GM23338 (cell line): Measurements from ENCODE around the gene HCFC1. TPM values are rescaled to one million over a fixed set of nuclear protein-coding genes. Genes with fewer than 3 reads are reported as not detected.

Experiments
- ATAC-seq: fragments of 200-7000 bp; cut with Tn5 transposase; 3 replicates; pipeline ENCODE4 v1.9.1; 2020
- DNase-seq: peaks from one replicate; pipeline ENCODE4 v3.0.0-alpha.2; 2015; ENCODE audit warnings: low spot score
- H2AFZ ChIP-seq: fragments of 200-600 bp; sonication (generic); 2 replicates; pipeline ENCODE4 v1.8.0; 2016; ENCODE audit warnings: antibody characterized with exemption, mild to moderate bottlenecking, moderate library complexity
- H3F3A ChIP-seq: fragments of 200-600 bp; sonication (generic); replicated peaks from 2 replicates; pipeline ENCODE4 v1.8.0; 2017; ENCODE audit warnings: antibody characterized with exemption, mixed run types, low read depth
- H3K27ac ChIP-seq: fragments of 200-600 bp; sonication (generic); 2 replicates; pipeline ENCODE4 v1.6.1; 2016; ENCODE audit warnings: low read depth
- H3K27me3 ChIP-seq: fragments of 200-600 bp; sonication (generic); 2 replicates; pipeline ENCODE4 v1.8.0; 2016; ENCODE audit warnings: mild to moderate bottlenecking, mixed run types, moderate library complexity; ENCODE audit not compliant: insufficient read depth
- H3K36me3 ChIP-seq: fragments of 200-600 bp; sonication (generic); 2 replicates; pipeline ENCODE4 v1.8.0; 2016; ENCODE audit warnings: mild to moderate bottlenecking; ENCODE audit not compliant: insufficient read depth
- H3K4me1 ChIP-seq: fragments of 200-600 bp; sonication (generic); 2 replicates; pipeline ENCODE4 v1.8.0; 2016; ENCODE audit warnings: mild to moderate bottlenecking, moderate library complexity; ENCODE audit not compliant: insufficient read depth
- H3K4me2 ChIP-seq: fragments of 200-600 bp; sonication (generic); 2 replicates; pipeline ENCODE4 v1.7.1; 2017; ENCODE audit warnings: mixed run types
- H3K4me3 ChIP-seq: fragments of 200-600 bp; sonication (generic); 2 replicates; pipeline ENCODE4 v1.6.1; 2016; ENCODE audit warnings: mixed run types
- H3K79me2 ChIP-seq: fragments of 200-600 bp; sonication (generic); replicated peaks from 2 replicates; pipeline ENCODE4 v1.8.0; 2017; ENCODE audit warnings: mild to moderate bottlenecking; ENCODE audit not compliant: insufficient read depth
- H3K9me2 ChIP-seq: fragments of 200-600 bp; sonication (generic); 2 replicates; pipeline ENCODE4 v1.8.0; 2017; ENCODE audit not compliant: insufficient read depth
- H4K20me1 ChIP-seq: fragments of 200-600 bp; sonication (generic); replicated peaks from 2 replicates; pipeline ENCODE4 v1.8.0; 2017; ENCODE audit warnings: mild to moderate bottlenecking; ENCODE audit not compliant: insufficient read depth
- H3K27ac Mint-ChIP-seq: 2 replicates; pipeline ENCODE4 v1.8.0; 2020; ENCODE audit warnings: inconsistent platforms, mild to moderate bottlenecking, moderate library complexity, mixed read lengths
- H3K27me3 Mint-ChIP-seq: 3 replicates; pipeline ENCODE4 v1.8.0; 2022; ENCODE audit warnings: low read depth, mild to moderate bottlenecking, moderate library complexity, mixed read lengths, inconsistent platforms; ENCODE audit not compliant: insufficient read depth, poor library complexity
- H3K36me3 Mint-ChIP-seq: 3 replicates; pipeline ENCODE4 v1.8.0; 2021; ENCODE audit warnings: low read depth, mild to moderate bottlenecking, inconsistent platforms, moderate library complexity, mixed read lengths
- H3K4me1 Mint-ChIP-seq: 3 replicates; pipeline ENCODE4 v1.8.0; 2020; ENCODE audit warnings: mild to moderate bottlenecking, inconsistent platforms, mixed read lengths
- H3K4me3 Mint-ChIP-seq: 3 replicates; pipeline ENCODE4 v1.8.0; 2021; ENCODE audit warnings: moderate library complexity, mild to moderate bottlenecking, inconsistent platforms, mixed read lengths
- H3K9me3 Mint-ChIP-seq: 3 replicates; pipeline ENCODE4 v1.8.0; 2020; ENCODE audit warnings: moderate library complexity, mild to moderate bottlenecking, inconsistent platforms, mixed read lengths
- CREB1 ChIP-seq: fragments of 250-450 bp; sonication (Bioruptor Pico); IDR thresholded peaks from 2 replicates; pipeline ENCODE4 v1.5.0; 2020; ENCODE audit warnings: low read depth, mild to moderate bottlenecking, moderate library complexity
- EZH2 ChIP-seq: fragments of 200-600 bp; sonication (generic); IDR thresholded peaks from one replicate; pipeline ENCODE4 v1.8.0; 2017; ENCODE audit warnings: antibody characterized with exemption, mild to moderate bottlenecking, low read depth; ENCODE audit not compliant: unreplicated experiment
- EZH2phosphoT487 ChIP-seq: fragments of 200-600 bp; sonication (generic); IDR thresholded peaks from one replicate; pipeline ENCODE4 v1.8.1; 2018; ENCODE audit warnings: antibody characterized with exemption; ENCODE audit not compliant: unreplicated experiment
- JUNB ChIP-seq: IDR thresholded peaks from one replicate; pipeline ENCODE4 v1.6.1; 2016; ENCODE audit warnings: antibody characterized with exemption; ENCODE audit not compliant: unreplicated experiment
- NANOG ChIP-seq: IDR thresholded peaks from 2 replicates; pipeline ENCODE4 v1.6.1; 2016; ENCODE audit warnings: antibody characterized with exemption, borderline replicate concordance
- POLR2AphosphoS5 ChIP-seq: IDR thresholded peaks from 2 replicates; pipeline ENCODE4 v1.6.1; 2016; ENCODE audit warnings: antibody characterized with exemption, low read depth
- STAT1 ChIP-seq: IDR thresholded peaks from one replicate; pipeline ENCODE4 v1.6.1; 2016; ENCODE audit warnings: antibody characterized with exemption; ENCODE audit not compliant: unreplicated experiment
- ZNF331 ChIP-seq: fragments of 250-450 bp; sonication (Bioruptor Pico); IDR thresholded peaks from 2 replicates; pipeline ENCODE4 v1.5.0; 2020; ENCODE audit warnings: low read depth, mild to moderate bottlenecking, moderate library complexity
- polyA plus RNA-seq: library from polyadenylated mRNA; unstranded; fragments of >200 nt; fragmentation: Nextera tagmentation; extraction: Ambion mirVana; gene quantifications from 2 replicates; pipeline ENCODE4 v1.2.1, GENCODE V29; 2016
- total RNA-seq: library from RNA; depleted of rRNA; stranded (reverse); fragments of >200 nt; shearing (Covaris generic); gene quantifications from 2 replicates; pipeline ENCODE4 v1.2.3, GENCODE V29; 2014
- TF ChIP-seq, protein P1 (sequence below): fragments of 250-450 bp; sonication (Bioruptor Pico); IDR thresholded peaks from 2 replicates; pipeline ENCODE4 v1.5.0; 2020; ENCODE audit warnings: mild to moderate bottlenecking, moderate library complexity
- TF ChIP-seq, protein P2 (sequence below): IDR thresholded peaks from 2 replicates; pipeline ENCODE4 v1.6.1; 2016; ENCODE audit warnings: antibody characterized with exemption
- TF ChIP-seq, protein P3 (sequence below), 2 experiments: fragments of 200-600 bp in 1 of 2; sonication (generic) in 1 of 2; conservative IDR thresholded peaks; 2 replicates each; pipeline versions ENCODE4 v1.5.1 to v1.6.1; 2016 to 2017; ENCODE audit warnings: antibody characterized with exemption in 2 of 2, low read depth in 2 of 2, mild to moderate bottlenecking in 2 of 2, moderate library complexity in 1 of 2
- TF ChIP-seq, protein P4 (sequence below): IDR thresholded peaks from one replicate; pipeline ENCODE4 v1.6.1; 2018; ENCODE audit warnings: antibody characterized with exemption; ENCODE audit not compliant: unreplicated experiment

HCFC1 gene
- total and polyA plus RNA-seq, 2 experiments from 2014 or later: 33.0 to 188 TPM

DNA sequence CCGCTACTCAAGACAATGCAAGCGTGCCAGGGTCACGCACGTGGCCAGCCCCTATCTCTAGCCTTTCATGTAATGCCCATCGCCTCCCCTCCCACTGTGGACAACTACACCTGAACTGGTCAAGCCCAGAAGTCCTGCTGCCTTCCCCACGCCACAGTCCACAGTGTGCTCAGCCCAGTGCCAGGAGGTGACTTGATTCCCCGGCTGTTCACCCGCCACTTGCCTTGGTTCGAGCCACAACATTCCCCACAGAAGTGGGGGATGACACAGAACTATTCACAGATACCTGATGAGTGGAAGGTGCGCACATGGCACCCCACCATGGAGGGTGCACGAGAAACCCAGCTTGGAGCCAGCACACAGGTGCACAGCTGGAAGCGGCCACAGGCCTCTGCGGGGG is 52.3 kb downstream of the HCFC1 start (continued):
- TF ChIP-seq, protein P1, sequence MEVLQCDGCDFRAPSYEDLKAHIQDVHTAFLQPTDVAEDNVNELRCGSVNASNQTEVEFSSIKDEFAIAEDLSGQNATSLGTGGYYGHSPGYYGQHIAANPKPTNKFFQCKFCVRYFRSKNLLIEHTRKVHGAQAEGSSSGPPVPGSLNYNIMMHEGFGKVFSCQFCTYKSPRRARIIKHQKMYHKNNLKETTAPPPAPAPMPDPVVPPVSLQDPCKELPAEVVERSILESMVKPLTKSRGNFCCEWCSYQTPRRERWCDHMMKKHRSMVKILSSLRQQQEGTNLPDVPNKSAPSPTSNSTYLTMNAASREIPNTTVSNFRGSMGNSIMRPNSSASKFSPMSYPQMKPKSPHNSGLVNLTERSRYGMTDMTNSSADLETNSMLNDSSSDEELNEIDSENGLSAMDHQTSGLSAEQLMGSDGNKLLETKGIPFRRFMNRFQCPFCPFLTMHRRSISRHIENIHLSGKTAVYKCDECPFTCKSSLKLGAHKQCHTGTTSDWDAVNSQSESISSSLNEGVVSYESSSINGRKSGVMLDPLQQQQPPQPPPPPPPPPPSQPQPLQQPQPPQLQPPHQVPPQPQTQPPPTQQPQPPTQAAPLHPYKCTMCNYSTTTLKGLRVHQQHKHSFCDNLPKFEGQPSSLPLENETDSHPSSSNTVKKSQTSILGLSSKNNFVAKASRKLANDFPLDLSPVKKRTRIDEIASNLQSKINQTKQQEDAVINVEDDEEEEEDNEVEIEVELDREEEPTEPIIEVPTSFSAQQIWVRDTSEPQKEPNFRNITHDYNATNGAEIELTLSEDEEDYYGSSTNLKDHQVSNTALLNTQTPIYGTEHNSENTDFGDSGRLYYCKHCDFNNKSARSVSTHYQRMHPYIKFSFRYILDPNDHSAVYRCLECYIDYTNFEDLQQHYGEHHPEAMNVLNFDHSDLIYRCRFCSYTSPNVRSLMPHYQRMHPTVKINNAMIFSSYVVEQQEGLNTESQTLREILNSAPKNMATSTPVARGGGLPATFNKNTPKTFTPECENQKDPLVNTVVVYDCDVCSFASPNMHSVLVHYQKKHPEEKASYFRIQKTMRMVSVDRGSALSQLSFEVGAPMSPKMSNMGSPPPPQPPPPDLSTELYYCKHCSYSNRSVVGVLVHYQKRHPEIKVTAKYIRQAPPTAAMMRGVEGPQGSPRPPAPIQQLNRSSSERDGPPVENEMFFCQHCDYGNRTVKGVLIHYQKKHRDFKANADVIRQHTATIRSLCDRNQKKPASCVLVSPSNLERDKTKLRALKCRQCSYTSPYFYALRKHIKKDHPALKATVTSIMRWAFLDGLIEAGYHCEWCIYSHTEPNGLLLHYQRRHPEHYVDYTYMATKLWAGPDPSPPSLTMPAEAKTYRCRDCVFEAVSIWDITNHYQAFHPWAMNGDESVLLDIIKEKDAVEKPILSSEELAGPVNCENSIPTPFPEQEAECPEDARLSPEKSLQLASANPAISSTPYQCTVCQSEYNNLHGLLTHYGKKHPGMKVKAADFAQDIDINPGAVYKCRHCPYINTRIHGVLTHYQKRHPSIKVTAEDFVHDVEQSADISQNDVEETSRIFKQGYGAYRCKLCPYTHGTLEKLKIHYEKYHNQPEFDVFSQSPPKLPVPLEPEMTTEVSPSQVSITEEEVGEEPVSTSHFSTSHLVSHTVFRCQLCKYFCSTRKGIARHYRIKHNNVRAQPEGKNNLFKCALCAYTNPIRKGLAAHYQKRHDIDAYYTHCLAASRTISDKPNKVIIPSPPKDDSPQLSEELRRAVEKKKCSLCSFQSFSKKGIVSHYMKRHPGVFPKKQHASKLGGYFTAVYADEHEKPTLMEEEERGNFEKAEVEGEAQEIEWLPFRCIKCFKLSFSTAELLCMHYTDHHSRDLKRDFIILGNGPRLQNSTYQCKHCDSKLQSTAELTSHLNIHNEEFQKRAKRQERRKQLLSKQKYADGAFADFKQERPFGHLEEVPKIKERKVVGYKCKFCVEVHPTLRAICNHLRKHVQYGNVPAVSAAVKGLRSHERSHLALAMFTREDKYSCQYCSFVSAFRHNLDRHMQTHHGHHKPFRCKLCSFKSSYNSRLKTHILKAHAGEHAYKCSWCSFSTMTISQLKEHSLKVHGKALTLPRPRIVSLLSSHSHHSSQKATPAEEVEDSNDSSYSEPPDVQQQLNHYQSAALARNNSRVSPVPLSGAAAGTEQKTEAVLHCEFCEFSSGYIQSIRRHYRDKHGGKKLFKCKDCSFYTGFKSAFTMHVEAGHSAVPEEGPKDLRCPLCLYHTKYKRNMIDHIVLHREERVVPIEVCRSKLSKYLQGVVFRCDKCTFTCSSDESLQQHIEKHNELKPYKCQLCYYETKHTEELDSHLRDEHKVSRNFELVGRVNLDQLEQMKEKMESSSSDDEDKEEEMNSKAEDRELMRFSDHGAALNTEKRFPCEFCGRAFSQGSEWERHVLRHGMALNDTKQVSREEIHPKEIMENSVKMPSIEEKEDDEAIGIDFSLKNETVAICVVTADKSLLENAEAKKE (CRISPR knock-in tag): no peak

DNA sequence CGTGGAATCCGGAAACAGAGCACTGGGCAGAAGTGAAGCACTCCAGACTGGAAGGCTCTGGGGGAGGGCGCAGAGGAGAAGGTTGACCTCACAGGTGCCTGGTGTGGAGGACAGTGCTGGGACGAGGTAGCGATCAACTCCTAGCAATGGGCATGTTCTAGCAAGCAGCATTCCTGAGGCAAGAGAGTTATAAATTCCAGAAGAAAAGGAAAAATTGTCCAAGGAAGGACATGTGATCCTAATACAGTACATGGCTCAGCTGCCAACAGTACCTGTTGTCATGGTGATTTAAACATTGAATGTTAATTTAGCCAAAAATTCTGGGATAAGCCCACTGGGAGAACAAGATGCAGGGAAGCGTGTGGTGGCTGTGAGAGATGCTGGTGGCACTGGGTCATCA is 53.7 kb downstream of the HCFC1 start:
- no peak for DNase-seq
- H3F3A ChIP-seq: no peaks in the 10 kb centered on the region
- no peak overlapping the region for H3K27ac Mint-ChIP-seq
- H3K36me3 Mint-ChIP-seq: peaks cover 25% of the 10 kb centered on the region
- peaks cover 1% of the 10 kb centered on the region for H3K27me3 Mint-ChIP-seq
- no peaks in the 10 kb centered on the region for H3K79me2 ChIP-seq
- no peaks in the 10 kb centered on the region for H4K20me1 ChIP-seq
- H3K27ac ChIP-seq: no peak overlapping the region
- H3K4me1 ChIP-seq: no peaks in the 10 kb centered on the region
- H3K4me3 Mint-ChIP-seq: no peak overlapping the region
- H3K9me3 Mint-ChIP-seq: no peaks in the 10 kb centered on the region; the same call in 2 of the 3 replicates
- H3K4me3 ChIP-seq: no peak overlapping the region
- H2AFZ ChIP-seq: no peak overlapping the region
- ATAC-seq: no peak
- H3K9me2 ChIP-seq: no peaks in the 10 kb centered on the region
- H3K4me2 ChIP-seq: no peak overlapping the region
- no peaks in the 10 kb centered on the region for H3K36me3 ChIP-seq
- peaks cover 4% of the 10 kb centered on the region; the same call in 1 of the 3 replicates for H3K4me1 Mint-ChIP-seq
- H3K27me3 ChIP-seq: no peaks in the 10 kb centered on the region
- TF ChIP-seq CREB1 (CRISPR knock-in tag) (no peak), EZH2 (no peak), STAT1 (no peak), POLR2AphosphoS5 (no peak), JUNB (no peak), NANOG (no peak), EZH2phosphoT487 (no peak), ZNF331 (CRISPR knock-in tag) (no peak)
- TF ChIP-seq, protein P2, sequence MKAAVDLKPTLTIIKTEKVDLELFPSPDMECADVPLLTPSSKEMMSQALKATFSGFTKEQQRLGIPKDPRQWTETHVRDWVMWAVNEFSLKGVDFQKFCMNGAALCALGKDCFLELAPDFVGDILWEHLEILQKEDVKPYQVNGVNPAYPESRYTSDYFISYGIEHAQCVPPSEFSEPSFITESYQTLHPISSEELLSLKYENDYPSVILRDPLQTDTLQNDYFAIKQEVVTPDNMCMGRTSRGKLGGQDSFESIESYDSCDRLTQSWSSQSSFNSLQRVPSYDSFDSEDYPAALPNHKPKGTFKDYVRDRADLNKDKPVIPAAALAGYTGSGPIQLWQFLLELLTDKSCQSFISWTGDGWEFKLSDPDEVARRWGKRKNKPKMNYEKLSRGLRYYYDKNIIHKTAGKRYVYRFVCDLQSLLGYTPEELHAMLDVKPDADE: no peak
- TF ChIP-seq, protein P3, sequence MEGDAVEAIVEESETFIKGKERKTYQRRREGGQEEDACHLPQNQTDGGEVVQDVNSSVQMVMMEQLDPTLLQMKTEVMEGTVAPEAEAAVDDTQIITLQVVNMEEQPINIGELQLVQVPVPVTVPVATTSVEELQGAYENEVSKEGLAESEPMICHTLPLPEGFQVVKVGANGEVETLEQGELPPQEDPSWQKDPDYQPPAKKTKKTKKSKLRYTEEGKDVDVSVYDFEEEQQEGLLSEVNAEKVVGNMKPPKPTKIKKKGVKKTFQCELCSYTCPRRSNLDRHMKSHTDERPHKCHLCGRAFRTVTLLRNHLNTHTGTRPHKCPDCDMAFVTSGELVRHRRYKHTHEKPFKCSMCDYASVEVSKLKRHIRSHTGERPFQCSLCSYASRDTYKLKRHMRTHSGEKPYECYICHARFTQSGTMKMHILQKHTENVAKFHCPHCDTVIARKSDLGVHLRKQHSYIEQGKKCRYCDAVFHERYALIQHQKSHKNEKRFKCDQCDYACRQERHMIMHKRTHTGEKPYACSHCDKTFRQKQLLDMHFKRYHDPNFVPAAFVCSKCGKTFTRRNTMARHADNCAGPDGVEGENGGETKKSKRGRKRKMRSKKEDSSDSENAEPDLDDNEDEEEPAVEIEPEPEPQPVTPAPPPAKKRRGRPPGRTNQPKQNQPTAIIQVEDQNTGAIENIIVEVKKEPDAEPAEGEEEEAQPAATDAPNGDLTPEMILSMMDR (conservative IDR thresholded peaks at IDR 0.05; ENCODE audit: low read depth in 2 of 2): no peak
- TF ChIP-seq, protein P4, sequence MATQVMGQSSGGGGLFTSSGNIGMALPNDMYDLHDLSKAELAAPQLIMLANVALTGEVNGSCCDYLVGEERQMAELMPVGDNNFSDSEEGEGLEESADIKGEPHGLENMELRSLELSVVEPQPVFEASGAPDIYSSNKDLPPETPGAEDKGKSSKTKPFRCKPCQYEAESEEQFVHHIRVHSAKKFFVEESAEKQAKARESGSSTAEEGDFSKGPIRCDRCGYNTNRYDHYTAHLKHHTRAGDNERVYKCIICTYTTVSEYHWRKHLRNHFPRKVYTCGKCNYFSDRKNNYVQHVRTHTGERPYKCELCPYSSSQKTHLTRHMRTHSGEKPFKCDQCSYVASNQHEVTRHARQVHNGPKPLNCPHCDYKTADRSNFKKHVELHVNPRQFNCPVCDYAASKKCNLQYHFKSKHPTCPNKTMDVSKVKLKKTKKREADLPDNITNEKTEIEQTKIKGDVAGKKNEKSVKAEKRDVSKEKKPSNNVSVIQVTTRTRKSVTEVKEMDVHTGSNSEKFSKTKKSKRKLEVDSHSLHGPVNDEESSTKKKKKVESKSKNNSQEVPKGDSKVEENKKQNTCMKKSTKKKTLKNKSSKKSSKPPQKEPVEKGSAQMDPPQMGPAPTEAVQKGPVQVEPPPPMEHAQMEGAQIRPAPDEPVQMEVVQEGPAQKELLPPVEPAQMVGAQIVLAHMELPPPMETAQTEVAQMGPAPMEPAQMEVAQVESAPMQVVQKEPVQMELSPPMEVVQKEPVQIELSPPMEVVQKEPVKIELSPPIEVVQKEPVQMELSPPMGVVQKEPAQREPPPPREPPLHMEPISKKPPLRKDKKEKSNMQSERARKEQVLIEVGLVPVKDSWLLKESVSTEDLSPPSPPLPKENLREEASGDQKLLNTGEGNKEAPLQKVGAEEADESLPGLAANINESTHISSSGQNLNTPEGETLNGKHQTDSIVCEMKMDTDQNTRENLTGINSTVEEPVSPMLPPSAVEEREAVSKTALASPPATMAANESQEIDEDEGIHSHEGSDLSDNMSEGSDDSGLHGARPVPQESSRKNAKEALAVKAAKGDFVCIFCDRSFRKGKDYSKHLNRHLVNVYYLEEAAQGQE: no peak
